SK-N-SH treated with all-trans-retinoic acid at 6 μM for 48 hours (cell line): ENCODE measurements around the gene MFN2.

Experiments used
- ATAC-seq: fragments of 200-7000 bp; cut with Tn5 transposase; 3 replicates; pipeline ENCODE4 v1.9.1; 2020; ENCODE audit warnings: mild to moderate bottlenecking, moderate library complexity
- BACH2 ChIP-seq: fragments of 250-450 bp; sonication (Bioruptor Pico); IDR thresholded peaks from 2 replicates; pipeline ENCODE4 v1.9.0; 2021; ENCODE audit warnings: mild to moderate bottlenecking, borderline replicate concordance
- CSDC2 ChIP-seq: fragments of 250-450 bp; sonication (Bioruptor Pico); IDR thresholded peaks from 2 replicates; pipeline ENCODE4 v1.5.0; 2020; ENCODE audit warnings: mild to moderate bottlenecking, moderate library complexity
- GLIS3 ChIP-seq: fragments of 250-450 bp; sonication (Bioruptor Pico); IDR thresholded peaks from 2 replicates; pipeline ENCODE4 v1.5.0; 2020; ENCODE audit warnings: mild to moderate bottlenecking, moderate library complexity
- ISL1 ChIP-seq: fragments of 250-450 bp; sonication (Bioruptor Pico); IDR thresholded peaks from 2 replicates; pipeline ENCODE4 v2.1.2; 2022; ENCODE audit warnings: mild to moderate bottlenecking, moderate library complexity
- PPARA ChIP-seq: fragments of 250-450 bp; sonication (Bioruptor Pico); IDR thresholded peaks from 2 replicates; pipeline ENCODE4 v1.5.0; 2020; ENCODE audit warnings: mild to moderate bottlenecking, borderline replicate concordance
- RARB ChIP-seq: fragments of 250-450 bp; sonication (Bioruptor Pico); IDR thresholded peaks from 2 replicates; pipeline ENCODE4 v1.8.0; 2021; ENCODE audit warnings: mild to moderate bottlenecking, moderate library complexity
- SNAI2 ChIP-seq: fragments of 250-450 bp; sonication (Bioruptor Pico); IDR thresholded peaks from 2 replicates; pipeline ENCODE4 v1.5.0; 2020; ENCODE audit warnings: mild to moderate bottlenecking, moderate library complexity
- TCF4 ChIP-seq: fragments of 250-450 bp; sonication (Bioruptor Pico); IDR thresholded peaks from 2 replicates; pipeline ENCODE4 v1.8.0; 2021; ENCODE audit warnings: mild to moderate bottlenecking, moderate library complexity, borderline replicate concordance
- TOX ChIP-seq: fragments of 250-450 bp; sonication (Bioruptor Pico); IDR thresholded peaks from 2 replicates; pipeline ENCODE4 v1.8.0; 2021; ENCODE audit warnings: mild to moderate bottlenecking, moderate library complexity, borderline replicate concordance
- ZC3H10 ChIP-seq: fragments of 250-450 bp; sonication (Bioruptor Pico); IDR thresholded peaks from 2 replicates; pipeline ENCODE4 v1.5.1; 2021; ENCODE audit warnings: mild to moderate bottlenecking, moderate library complexity
- ZNF565 ChIP-seq: fragments of 450-650 bp; formaldehyde crosslinking; conservative IDR thresholded peaks from 2 replicates; pipeline ENCODE4 v1.5.0; 2020; ENCODE audit warnings: low read depth, mild to moderate bottlenecking, moderate library complexity
- ZNF8 ChIP-seq: fragments of 450-650 bp; formaldehyde crosslinking; IDR thresholded peaks from 2 replicates; pipeline ENCODE4 v1.5.0; 2020; ENCODE audit warnings: mild to moderate bottlenecking, moderate library complexity
- TF ChIP-seq, protein P1 (sequence below): fragments of 250-450 bp; sonication (Bioruptor Pico); IDR thresholded peaks from 2 replicates; pipeline ENCODE4 v1.5.0; 2020; ENCODE audit warnings: mild to moderate bottlenecking, moderate library complexity
- TF ChIP-seq, protein P2 (sequence below): fragments of 250-450 bp; sonication (Bioruptor Pico); IDR thresholded peaks from 2 replicates; pipeline ENCODE4 v1.8.0; 2021; ENCODE audit warnings: low read depth, mild to moderate bottlenecking, moderate library complexity, borderline replicate concordance

MFN2 gene

DNA sequence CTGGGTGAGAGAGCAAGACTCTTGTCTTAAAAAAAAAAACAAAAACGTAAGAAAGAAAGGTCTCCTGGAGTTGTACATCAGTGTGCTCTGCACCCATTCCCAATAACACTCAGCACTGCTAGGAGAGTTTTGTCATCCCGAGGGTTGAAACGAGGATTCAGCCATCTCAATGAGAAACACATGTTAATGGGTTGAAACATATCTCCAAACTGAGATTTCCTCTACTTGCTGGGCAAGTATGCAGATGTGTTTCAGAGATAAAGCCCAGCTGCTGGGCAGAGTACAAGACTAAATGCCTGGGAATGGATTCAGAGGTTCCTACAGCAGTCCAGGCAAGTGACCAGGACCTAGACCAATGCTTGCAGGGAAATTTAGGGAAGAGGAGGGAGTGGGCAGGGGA, 2.6 kb upstream of the MFN2 start:
- peak; percentile 10 for ATAC-seq
- no peak for TF ChIP-seq PPARA (CRISPR knock-in tag)
- peak; percentile 85 for TF ChIP-seq TCF4 (CRISPR knock-in tag)

DNA sequence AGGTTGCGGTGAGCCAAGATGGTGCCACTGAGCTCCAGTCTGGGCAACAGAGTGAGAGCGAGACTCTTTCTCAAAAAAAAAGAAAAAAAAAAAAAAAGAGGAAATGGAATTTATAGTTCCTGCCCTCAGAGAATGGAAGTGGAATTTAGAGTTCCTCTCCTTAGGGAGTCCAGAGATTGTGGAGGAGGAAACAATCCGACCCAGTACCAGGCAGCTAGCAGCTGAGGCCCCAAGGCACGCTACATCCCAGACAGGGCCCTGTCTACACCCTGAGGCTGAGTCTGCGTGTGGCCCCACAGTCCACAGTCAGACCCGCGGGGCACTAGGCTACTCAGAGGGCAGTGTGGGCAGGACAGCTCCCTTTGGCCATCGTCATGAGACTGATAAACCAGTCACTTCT, 1.9 kb upstream of the MFN2 start:
- TF ChIP-seq ZNF565 = no peak
- no peak for TF ChIP-seq RARB (CRISPR knock-in tag)
- TF ChIP-seq GLIS3 (CRISPR knock-in tag) = no peak
- no peak for TF ChIP-seq SNAI2 (CRISPR knock-in tag)
- TF ChIP-seq, protein P1, sequence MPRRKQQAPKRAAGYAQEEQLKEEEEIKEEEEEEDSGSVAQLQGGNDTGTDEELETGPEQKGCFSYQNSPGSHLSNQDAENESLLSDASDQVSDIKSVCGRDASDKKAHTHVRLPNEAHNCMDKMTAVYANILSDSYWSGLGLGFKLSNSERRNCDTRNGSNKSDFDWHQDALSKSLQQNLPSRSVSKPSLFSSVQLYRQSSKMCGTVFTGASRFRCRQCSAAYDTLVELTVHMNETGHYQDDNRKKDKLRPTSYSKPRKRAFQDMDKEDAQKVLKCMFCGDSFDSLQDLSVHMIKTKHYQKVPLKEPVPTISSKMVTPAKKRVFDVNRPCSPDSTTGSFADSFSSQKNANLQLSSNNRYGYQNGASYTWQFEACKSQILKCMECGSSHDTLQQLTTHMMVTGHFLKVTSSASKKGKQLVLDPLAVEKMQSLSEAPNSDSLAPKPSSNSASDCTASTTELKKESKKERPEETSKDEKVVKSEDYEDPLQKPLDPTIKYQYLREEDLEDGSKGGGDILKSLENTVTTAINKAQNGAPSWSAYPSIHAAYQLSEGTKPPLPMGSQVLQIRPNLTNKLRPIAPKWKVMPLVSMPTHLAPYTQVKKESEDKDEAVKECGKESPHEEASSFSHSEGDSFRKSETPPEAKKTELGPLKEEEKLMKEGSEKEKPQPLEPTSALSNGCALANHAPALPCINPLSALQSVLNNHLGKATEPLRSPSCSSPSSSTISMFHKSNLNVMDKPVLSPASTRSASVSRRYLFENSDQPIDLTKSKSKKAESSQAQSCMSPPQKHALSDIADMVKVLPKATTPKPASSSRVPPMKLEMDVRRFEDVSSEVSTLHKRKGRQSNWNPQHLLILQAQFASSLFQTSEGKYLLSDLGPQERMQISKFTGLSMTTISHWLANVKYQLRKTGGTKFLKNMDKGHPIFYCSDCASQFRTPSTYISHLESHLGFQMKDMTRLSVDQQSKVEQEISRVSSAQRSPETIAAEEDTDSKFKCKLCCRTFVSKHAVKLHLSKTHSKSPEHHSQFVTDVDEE (CRISPR knock-in tag) = no peak
- no peak for ATAC-seq

DNA sequence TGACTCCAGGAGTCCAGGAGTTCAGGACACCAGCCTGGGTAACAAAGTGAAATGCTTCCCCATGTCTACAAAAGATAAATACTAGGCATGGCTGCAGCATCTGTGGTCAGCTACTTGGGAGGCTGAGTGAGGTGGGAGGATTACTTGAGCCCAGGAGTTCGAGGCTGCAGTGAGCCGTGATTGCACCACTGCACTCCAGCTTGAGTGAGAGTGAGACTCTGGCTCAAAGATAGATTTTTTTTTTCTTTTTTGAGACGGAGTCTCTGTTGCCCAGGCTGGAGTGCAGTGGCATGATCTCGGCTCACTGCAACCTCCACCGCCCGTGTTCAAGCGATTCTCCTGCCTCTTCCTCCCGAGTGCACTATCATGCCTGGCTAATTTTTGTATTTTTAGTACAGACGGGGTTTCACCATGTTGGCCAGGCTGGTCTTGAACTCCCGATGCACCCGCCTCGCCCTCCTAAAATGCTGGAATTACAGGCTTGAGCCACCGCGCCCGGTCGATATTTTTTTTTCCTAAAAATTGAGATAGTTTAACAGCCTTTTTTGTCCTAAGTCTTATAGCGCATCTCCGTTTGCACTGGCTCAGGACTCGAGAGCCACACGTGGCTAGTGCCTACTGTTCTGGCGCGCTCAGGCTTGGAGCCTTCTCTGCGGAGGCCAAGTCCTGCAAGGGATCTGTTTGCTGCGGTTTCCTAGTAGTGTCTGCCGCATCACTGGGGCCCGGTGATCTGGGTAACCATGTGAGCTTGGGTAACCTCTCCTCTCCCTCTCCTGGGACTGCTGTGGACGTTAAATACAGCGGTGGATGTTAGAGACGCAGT, 1.0 kb upstream of the MFN2 start:
- TF ChIP-seq CSDC2 (CRISPR knock-in tag) (no peak), BACH2 (CRISPR knock-in tag) (no peak), ZNF565 (no peak), ZNF8 (CRISPR knock-in tag) (no peak), PPARA (CRISPR knock-in tag) (no peak), TOX (no peak), TCF4 (CRISPR knock-in tag) (no peak)
- TF ChIP-seq, protein P1 (CRISPR knock-in tag) = no peak
- TF ChIP-seq, protein P2, sequence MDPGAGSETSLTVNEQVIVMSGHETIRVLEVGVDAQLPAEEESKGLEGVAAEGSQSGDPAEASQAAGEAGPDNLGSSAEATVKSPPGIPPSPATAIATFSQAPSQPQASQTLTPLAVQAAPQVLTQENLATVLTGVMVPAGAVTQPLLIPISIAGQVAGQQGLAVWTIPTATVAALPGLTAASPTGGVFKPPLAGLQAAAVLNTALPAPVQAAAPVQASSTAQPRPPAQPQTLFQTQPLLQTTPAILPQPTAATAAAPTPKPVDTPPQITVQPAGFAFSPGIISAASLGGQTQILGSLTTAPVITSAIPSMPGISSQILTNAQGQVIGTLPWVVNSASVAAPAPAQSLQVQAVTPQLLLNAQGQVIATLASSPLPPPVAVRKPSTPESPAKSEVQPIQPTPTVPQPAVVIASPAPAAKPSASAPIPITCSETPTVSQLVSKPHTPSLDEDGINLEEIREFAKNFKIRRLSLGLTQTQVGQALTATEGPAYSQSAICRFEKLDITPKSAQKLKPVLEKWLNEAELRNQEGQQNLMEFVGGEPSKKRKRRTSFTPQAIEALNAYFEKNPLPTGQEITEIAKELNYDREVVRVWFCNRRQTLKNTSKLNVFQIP (CRISPR knock-in tag) = no peak
- peak; percentile 2 for ATAC-seq

DNA sequence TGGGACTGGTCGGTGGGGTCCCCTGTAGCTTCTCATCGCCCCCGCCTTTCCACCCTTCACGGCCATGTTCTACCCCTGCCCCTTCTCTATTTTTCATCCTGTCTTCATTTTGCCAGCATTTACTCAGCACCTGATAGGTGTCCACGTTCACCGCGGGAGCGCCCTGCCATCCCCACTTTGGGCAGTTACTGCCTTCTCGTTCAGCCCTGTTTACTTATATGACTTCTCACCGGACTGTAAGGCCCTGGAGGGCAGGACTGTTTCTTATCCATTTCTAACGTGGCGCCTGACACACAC, 380 bp downstream of the MFN2 start:
- no peak for TF ChIP-seq TOX
- no peak for TF ChIP-seq TCF4 (CRISPR knock-in tag)
- no peak for TF ChIP-seq PPARA (CRISPR knock-in tag)
- TF ChIP-seq BACH2 (CRISPR knock-in tag) = no peak
- no peak for TF ChIP-seq ISL1 (CRISPR knock-in tag)
- no peak for TF ChIP-seq ZNF565
- no peak for TF ChIP-seq RARB (CRISPR knock-in tag)
- TF ChIP-seq ZC3H10 (CRISPR knock-in tag) = no peak
- TF ChIP-seq, protein P1 (CRISPR knock-in tag) = no peak
- TF ChIP-seq CSDC2 (CRISPR knock-in tag) = no peak
- no peak for TF ChIP-seq SNAI2 (CRISPR knock-in tag)
- no peak for ATAC-seq
